GM18951 (cell line): ENCODE measurements around the gene FAM217B.
"Not testable (repeated sequence)": the region's sequence is repeated elsewhere in the genome, so short reads cannot be mapped to it uniquely, and the experiment has no call there.

ENCODE experiments used
- POLR2A ChIP-seq: IDR thresholded peaks from 4 replicates; pipeline ENCODE4 v1.6.1; 2011; ENCODE audit warnings: mild to moderate bottlenecking; ENCODE audit not compliant: insufficient read length, insufficient read depth; ENCODE audit errors: extremely low read depth
- in situ Hi-C: fragments of 300-500 bp; cut with MboI; formaldehyde crosslinking; loops from one replicate; pipeline ENCODE4 v1.12.0; 2022; ENCODE audit warnings: low sequenced_read_pairs, mixed read lengths, inconsistent platforms; ENCODE audit not compliant: unreplicated experiment

FAM217B gene

GRCh38 chr20:59945175-59945574 lies 5.0 kb downstream of the FAM217B start:
- TF ChIP-seq POLR2A = no peak
- in situ Hi-C loops = no loop called here

- no peak for TF ChIP-seq POLR2A
- in situ Hi-C loops = no loop called here
Observed at GRCh38 chr20:59945731-59946130, 5.5 kb downstream of the FAM217B start.

DNA sequence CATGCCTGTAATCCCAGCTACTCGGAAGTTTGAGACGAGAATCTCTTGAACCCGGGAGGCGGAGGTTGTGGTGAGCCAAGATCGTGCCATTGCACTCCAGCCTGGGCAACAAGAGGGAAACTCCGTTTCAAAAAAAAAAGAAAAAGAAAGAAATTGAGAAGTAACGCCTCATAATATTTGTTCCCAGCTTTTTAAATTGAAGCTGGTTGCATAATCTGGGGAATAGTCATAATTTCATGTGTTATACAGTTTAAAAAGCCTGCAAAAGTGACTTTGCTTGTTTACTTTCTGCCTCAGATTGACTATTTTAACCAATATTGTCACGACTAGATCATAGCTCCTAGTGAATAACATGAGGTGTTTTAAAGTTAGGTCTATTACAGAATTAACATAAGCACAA lies 7.2 kb downstream of the FAM217B start:
- in situ Hi-C loops = no loop called here
- no peak for TF ChIP-seq POLR2A

GRCh38 chr20:59948212-59948611 lies 8.0 kb downstream of the FAM217B start:
- in situ Hi-C loops = no loop called here
- no peak for TF ChIP-seq POLR2A

DNA sequence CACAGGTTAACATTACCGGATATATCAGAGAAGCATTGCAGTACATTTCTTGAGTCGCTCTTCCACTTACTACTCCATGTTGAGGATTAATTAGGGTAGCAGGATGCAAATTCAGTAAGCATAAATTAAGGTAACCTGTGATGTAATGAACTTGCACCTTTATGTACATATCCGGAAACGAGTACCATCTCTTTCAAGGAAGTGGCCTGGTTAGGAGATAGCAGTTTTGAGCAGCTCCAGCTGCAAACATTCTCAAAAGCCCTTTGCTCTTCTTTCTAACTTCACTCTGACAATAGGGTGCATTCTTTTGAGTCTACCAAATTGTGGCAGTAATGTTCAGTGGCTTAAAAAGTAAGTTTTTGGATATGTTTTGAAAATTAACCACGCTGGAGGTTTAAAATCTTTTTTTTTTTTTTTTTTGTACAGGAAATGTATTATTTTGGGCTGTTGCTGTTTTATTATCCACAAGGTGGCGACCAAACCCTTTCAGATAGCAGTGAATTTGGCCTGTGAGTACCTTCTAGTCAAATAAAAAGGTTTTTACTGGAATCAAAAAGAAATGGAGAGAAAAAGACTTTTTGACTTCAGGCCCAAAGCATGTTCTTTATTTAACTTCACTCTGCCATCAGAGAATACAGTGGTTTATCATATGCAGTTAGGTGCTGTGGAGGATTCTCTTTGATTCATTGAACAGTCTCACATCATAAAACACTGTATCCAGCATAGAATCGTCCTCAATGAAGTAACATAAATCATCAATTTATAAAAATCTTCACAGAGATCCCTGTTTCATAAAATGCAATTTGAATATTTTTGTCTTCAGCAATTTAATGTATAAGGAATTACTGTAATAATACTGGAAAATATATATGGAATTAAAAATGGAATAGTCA lies 8.9 kb downstream of the FAM217B start:
- in situ Hi-C loops = no loop called here

DNA sequence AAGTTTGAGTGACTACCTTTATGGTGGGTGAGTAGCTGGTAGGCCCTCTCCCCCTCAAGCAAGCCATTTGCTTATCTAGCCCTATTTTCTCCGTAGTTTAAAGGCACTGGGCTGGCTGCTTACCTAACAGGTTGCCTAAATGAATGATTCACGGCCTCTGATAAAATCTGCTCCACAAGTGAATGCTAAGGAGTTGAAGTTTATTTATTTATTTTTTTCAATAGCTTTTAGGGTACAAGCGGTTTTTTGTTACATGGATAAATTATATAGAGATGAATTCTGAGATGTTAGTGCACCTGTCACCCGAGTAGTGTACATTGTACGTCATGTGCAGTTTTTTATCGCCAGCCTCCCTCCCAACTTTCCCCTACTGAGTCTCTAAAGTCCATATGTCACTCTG lies 9.7 kb downstream of the FAM217B start:
- in situ Hi-C loops = no loop called here
- TF ChIP-seq POLR2A = no peak

More for the DNA sequence above, 8.9 kb downstream of the FAM217B start:
- no peak for TF ChIP-seq POLR2A

GRCh38 chr20:59954718-59955117 lies 14.5 kb downstream of the FAM217B start:
- in situ Hi-C loops = no loop called here
- no peak for TF ChIP-seq POLR2A

GRCh38 chr20:59955131-59955796 lies 15.1 kb downstream of the FAM217B start:
- in situ Hi-C loops = no loop called here
- no peak for TF ChIP-seq POLR2A

DNA sequence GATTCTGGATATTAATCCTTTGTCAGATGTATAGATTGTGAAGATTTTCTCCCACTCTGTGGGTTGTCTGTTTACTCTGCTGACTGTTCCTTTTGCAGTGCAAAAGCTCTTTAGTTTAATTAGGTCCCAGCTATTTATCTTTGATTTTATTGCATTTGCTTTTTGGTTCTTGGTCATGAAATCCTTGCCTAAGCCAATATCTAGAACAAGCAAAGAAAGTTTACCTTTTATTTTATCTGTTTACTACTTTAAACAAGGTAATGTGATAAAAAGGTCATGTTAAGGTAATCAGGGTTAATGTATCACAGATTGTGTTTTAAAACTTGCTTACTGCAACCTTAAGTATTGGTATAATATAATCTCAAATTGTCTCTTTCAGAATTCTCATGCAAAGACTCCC lies 17.4 kb downstream of the FAM217B start:
- in situ Hi-C loops = not testable (repeated sequence)

- in situ Hi-C loops = no loop called here
- no peak for TF ChIP-seq POLR2A
Observed at GRCh38 chr20:59958123-59958522, 17.9 kb downstream of the FAM217B start, which contains the start of gene CDH26. CDH26 (plus strand) TSS chr20:59958423; CDS start chr20:59958727, 304 bp downstream.

GRCh38 chr20:59958626-59959025 lies 18.4 kb downstream of the FAM217B start:
- no peak for TF ChIP-seq POLR2A

DNA sequence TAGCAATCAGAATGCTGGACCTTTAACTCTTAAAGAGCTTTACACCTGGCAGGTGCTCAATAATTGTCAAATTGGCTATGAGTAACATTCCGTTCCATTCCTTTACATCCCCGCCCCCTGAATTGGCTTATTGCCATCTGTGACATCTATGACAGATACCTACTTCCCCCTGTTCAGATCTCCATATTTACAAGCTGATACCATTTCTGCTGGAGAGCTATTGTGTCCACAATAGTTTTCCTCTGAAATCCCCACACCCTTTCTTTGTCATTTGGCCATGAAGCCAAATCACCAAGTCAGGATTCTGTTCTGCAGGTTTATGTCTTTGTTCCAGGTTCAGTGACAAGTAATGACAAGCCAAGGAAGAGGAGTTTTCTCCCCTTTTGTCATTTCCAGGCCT lies 21.2 kb downstream of the FAM217B start:
- in situ Hi-C loops = no loop called here
- no peak for TF ChIP-seq POLR2A

More at GRCh38 chr20:59958626-59959025, 18.4 kb downstream of the FAM217B start:
- in situ Hi-C loops = no loop called here

GRCh38 chr20:59962155-59962554 lies 22.0 kb downstream of the FAM217B start:
- in situ Hi-C loops = no loop called here
- no peak for TF ChIP-seq POLR2A

- TF ChIP-seq POLR2A = no peak
- in situ Hi-C loops = no loop called here
Observed at GRCh38 chr20:59966428-59966827, 26.2 kb downstream of the FAM217B start.
